H1 (cell line): Measurements from ENCODE around the gene ARID1B. TPM values are rescaled to one million over a fixed set of nuclear protein-coding genes. Genes with fewer than 3 reads are reported as not detected.

ENCODE experiments used
- CTCF ChIA-PET: fragments of 300-600 bp; sonication (Branson Sonifier 250); formaldehyde crosslinking; loops from one replicate; lab custom pipeline; 2021; ENCODE audit not compliant: partially characterized antibody; lab: Charles Lee
- POLR2A ChIA-PET: fragments of 300-600 bp; sonication (Branson Sonifier 250); formaldehyde crosslinking; loops from one replicate; lab custom pipeline; 2021; ENCODE audit warnings: inconsistent platforms; ENCODE audit not compliant: partially characterized antibody; lab: Charles Lee
- DNase-seq, 2 experiments: peaks; one replicate each; pipeline versions ENCODE4 v3.0.0 to v3.0.0-alpha.2; 2010 to 2022; ENCODE audit warnings: low spot score in 2 of 2, low read depth in 1 of 2, mixed read lengths in 1 of 2
- FAIRE-seq: peaks from 2 replicates; lab custom pipeline; 2011; peaks lifted over from hg19 to GRCh38; lab: Jason Lieb, UNC
- H2AFZ ChIP-seq: 2 replicates; pipeline ENCODE4 v1.8.1; 2012; ENCODE audit warnings: low read length, inconsistent platforms
- H2AK5ac ChIP-seq: 2 replicates; pipeline ENCODE4 v1.6.1; 2013; ENCODE audit warnings: low read depth, low read length
- H2BK120ac ChIP-seq: replicated peaks from 2 replicates; pipeline ENCODE3; 2013; ENCODE audit warnings: low read depth, low read length, inconsistent platforms
- H2BK12ac ChIP-seq: 2 replicates; pipeline ENCODE4 v1.6.1; 2013; ENCODE audit warnings: low read depth, low read length
- H2BK15ac ChIP-seq: 2 replicates; pipeline ENCODE4 v1.6.1; 2013; ENCODE audit warnings: low read length
- H2BK20ac ChIP-seq: 2 replicates; pipeline ENCODE4 v1.6.1; 2013; ENCODE audit warnings: low read length
- H2BK5ac ChIP-seq: 2 replicates; pipeline ENCODE4 v1.6.1; 2013; ENCODE audit warnings: low read depth, low read length
- H3K14ac ChIP-seq: 2 replicates; pipeline ENCODE4 v1.6.1; 2013; ENCODE audit warnings: inconsistent platforms; ENCODE audit not compliant: insufficient read length
- H3K18ac ChIP-seq: 2 replicates; pipeline ENCODE4 v1.6.1; 2013; ENCODE audit warnings: low read length; ENCODE audit errors: extremely low read depth
- H3K23ac ChIP-seq: 2 replicates; pipeline ENCODE4 v1.6.1; 2013; ENCODE audit warnings: inconsistent platforms; ENCODE audit not compliant: insufficient read length
- H3K23me2 ChIP-seq: 2 replicates; pipeline ENCODE4 v1.6.1; 2013; ENCODE audit warnings: low read depth, low read length
- H3K27ac ChIP-seq: 2 replicates; pipeline ENCODE4 v1.6.1; 2011; ENCODE audit warnings: low read depth, low read length, inconsistent platforms
- H3K27me3 ChIP-seq, 4 experiments: replicated peaks in 1 of 4; 1 replicate in 1 of 4; 2 replicates in 3 of 4; pipeline versions ENCODE4 v1.6.1 to v1.8.1; 2011 to 2013; ENCODE audit warnings: low read length in 3 of 4, mild to moderate bottlenecking in 3 of 4, inconsistent platforms in 2 of 4, mixed read lengths in 2 of 4, moderate library complexity in 1 of 4; ENCODE audit not compliant: control insufficient read depth in 3 of 4, insufficient read depth in 3 of 4; ENCODE audit errors: extremely low read depth in 1 of 4
- H3K36me3 ChIP-seq, 4 experiments: 2 replicates each; pipeline versions ENCODE4 v1.6.1 to v1.8.1; 2011 to 2013; ENCODE audit warnings: mild to moderate bottlenecking in 4 of 4, low read length in 3 of 4, moderate library complexity in 2 of 4, control low read depth in 1 of 4, inconsistent platforms in 1 of 4; ENCODE audit not compliant: insufficient read depth in 4 of 4, control insufficient read depth in 2 of 4
- H3K4ac ChIP-seq: replicated peaks from 2 replicates; pipeline ENCODE3; 2013; ENCODE audit warnings: low read length, low read depth, mixed read lengths, inconsistent platforms; ENCODE audit not compliant: insufficient read length
- H3K4me1 ChIP-seq, 4 experiments: replicated peaks in 1 of 4; 1 replicate in 1 of 4; 2 replicates in 3 of 4; pipeline versions ENCODE4 v1.6.1 to v1.8.1; 2011 to 2013; ENCODE audit warnings: low read length in 3 of 4, inconsistent platforms in 2 of 4, mixed read lengths in 1 of 4; ENCODE audit not compliant: insufficient read depth in 4 of 4, control insufficient read depth in 3 of 4
- H3K4me2 ChIP-seq, 2 experiments: 2 replicates each; pipeline versions ENCODE4 v1.6.1 to v1.8.1; 2011 to 2013; ENCODE audit warnings: low read depth in 2 of 2, low read length in 2 of 2, control low read depth in 1 of 2, inconsistent platforms in 1 of 2, mild to moderate bottlenecking in 1 of 2; ENCODE audit not compliant: insufficient read depth in 1 of 2
- H3K4me3 ChIP-seq, 4 experiments: fragments of 200-600, 300-600 bp in 1 of 4; sonication (generic), shearing (Covaris generic), sonication (Bioruptor Twin) in 1 of 4; 2 replicates each; pipeline versions ENCODE4 v1.5.1 to v1.8.1; 2011 to 2016; ENCODE audit warnings: low read length in 4 of 4, low read depth in 3 of 4, control low read depth in 2 of 4, inconsistent platforms in 2 of 4, mild to moderate bottlenecking in 2 of 4, mixed read lengths in 1 of 4, moderate library complexity in 1 of 4; ENCODE audit not compliant: insufficient read depth in 2 of 4; ENCODE audit errors: extremely low read depth in 1 of 4
- H3K56ac ChIP-seq: replicated peaks from 2 replicates; pipeline ENCODE3; 2013; ENCODE audit warnings: low read depth, mild to moderate bottlenecking, mixed read lengths, low read length, inconsistent platforms; ENCODE audit not compliant: insufficient read length
- H3K79me1 ChIP-seq: 2 replicates; pipeline ENCODE4 v1.6.1; 2013; ENCODE audit warnings: low read depth, low read length, control low read depth
- H3K79me2 ChIP-seq, 2 experiments: 2 replicates each; pipeline versions ENCODE4 v1.6.1 to v1.8.1; 2012 to 2013; ENCODE audit warnings: low read length in 2 of 2, mild to moderate bottlenecking in 2 of 2, inconsistent platforms in 1 of 2; ENCODE audit not compliant: insufficient read depth in 2 of 2, control insufficient read depth in 1 of 2
- H3K9ac ChIP-seq, 4 experiments: replicated peaks in 1 of 4; 1 replicate in 1 of 4; 2 replicates in 3 of 4; pipeline versions ENCODE4 v1.6.1 to v1.8.1; 2011 to 2013; ENCODE audit warnings: low read depth in 3 of 4, low read length in 3 of 4, control low read depth in 2 of 4, mild to moderate bottlenecking in 2 of 4, moderate library complexity in 2 of 4, inconsistent platforms in 1 of 4; ENCODE audit errors: extremely low read depth in 1 of 4
- H3K9me3 ChIP-seq, 2 experiments: 2 replicates each; pipeline versions ENCODE4 v1.6.1 to v1.8.1; 2012 to 2013; ENCODE audit warnings: mild to moderate bottlenecking in 2 of 2, moderate library complexity in 2 of 2, control low read depth in 1 of 2, inconsistent platforms in 1 of 2, low read depth in 1 of 2, low read length in 1 of 2, mixed read lengths in 1 of 2; ENCODE audit not compliant: insufficient read depth in 2 of 2
- H4K20me1 ChIP-seq, 2 experiments: replicated peaks in 1 of 2; 2 replicates each; pipeline versions ENCODE3 to v1.8.1; 2011 to 2013; ENCODE audit warnings: inconsistent platforms in 2 of 2, low read length in 2 of 2, mild to moderate bottlenecking in 1 of 2; ENCODE audit not compliant: insufficient read depth in 2 of 2, control insufficient read depth in 1 of 2
- H4K5ac ChIP-seq: 2 replicates; pipeline ENCODE4 v1.6.1; 2013; ENCODE audit warnings: low read length, low read depth, mixed read lengths, inconsistent platforms; ENCODE audit not compliant: insufficient read length
- H4K8ac ChIP-seq: 2 replicates; pipeline ENCODE4 v1.8.0; 2013; ENCODE audit warnings: mild to moderate bottlenecking, moderate library complexity, low read length, inconsistent platforms; ENCODE audit not compliant: insufficient read depth; ENCODE audit errors: extremely low read depth
- H4K91ac ChIP-seq: replicated peaks from 2 replicates; pipeline ENCODE3; 2013; ENCODE audit warnings: low read length, mixed read lengths, inconsistent platforms; ENCODE audit not compliant: insufficient read length
- ATF2 ChIP-seq: IDR thresholded peaks from 2 replicates; pipeline ENCODE4 v1.6.1; 2012; ENCODE audit warnings: low read length, inconsistent platforms
- BACH1 ChIP-seq: IDR thresholded peaks from 2 replicates; pipeline ENCODE4 v1.6.1; 2012; ENCODE audit warnings: low read length, improper control_type of control experiment
- CBX5 ChIP-seq: fragments of 300-800, 300-1000 bp; sonication (generic); IDR thresholded peaks from 2 replicates; pipeline ENCODE4 v1.7.1; 2016; ENCODE audit warnings: antibody characterized with exemption, low read length, low read depth
- CEBPB ChIP-seq: IDR thresholded peaks from 2 replicates; pipeline ENCODE4 v1.6.1; 2012; ENCODE audit warnings: low read depth, low read length
- HDAC2 ChIP-seq, 2 experiments: fragments of 300-600 bp in 1 of 2; sonication (generic) in 1 of 2; IDR thresholded peaks; 2 replicates each; pipeline ENCODE4 v1.6.1; 2011 to 2012; ENCODE audit warnings: low read depth in 2 of 2, low read length in 2 of 2, mild to moderate bottlenecking in 2 of 2, moderate library complexity in 2 of 2, borderline replicate concordance in 1 of 2, inconsistent platforms in 1 of 2
- JUN ChIP-seq: IDR thresholded peaks from 2 replicates; pipeline ENCODE4 v1.6.1; 2011; ENCODE audit warnings: low read depth, mild to moderate bottlenecking, improper control_type of control experiment, low read length
- KDM1A ChIP-seq: fragments of 200-600, 300-600 bp; sonication (generic); IDR thresholded peaks from 2 replicates; pipeline ENCODE4 v1.7.1; 2016; ENCODE audit warnings: mild to moderate bottlenecking, low read length, borderline replicate concordance
- RBBP5 ChIP-seq: IDR thresholded peaks from 2 replicates; pipeline ENCODE4 v1.7.1; 2012; ENCODE audit warnings: low read depth, mild to moderate bottlenecking, inconsistent platforms, low read length, moderate library complexity, borderline replicate concordance
- RFX5 ChIP-seq: IDR thresholded peaks from 2 replicates; pipeline ENCODE4 v1.6.1; 2011; ENCODE audit warnings: low read depth, low read length, improper control_type of control experiment, borderline replicate concordance
- WGBS, 2 experiments: shearing (Covaris generic) in 1 of 2; methylation state at CpG; one replicate each; pipeline versions ENCODE4 v1.1.6 to v1.1.7; 2013 to 2015; ENCODE audit warnings: low lambda C conversion rate in 2 of 2, mixed read lengths in 2 of 2, inconsistent platforms in 1 of 2, low coverage in 1 of 2, missing lambda C conversion rate in 1 of 2; ENCODE audit not compliant: insufficient replicate concordance in 2 of 2, insufficient coverage in 1 of 2, insufficient read length in 1 of 2; ENCODE audit errors: extremely low coverage in 1 of 2, missing lambda C conversion rate in 1 of 2; 5-methylcytosine and 5-hydroxymethylcytosine counted together
- polyA plus RNA-seq, 7 experiments: library from polyadenylated mRNA; depleted of rRNA in 3 of 7; stranded (reverse) in 5 of 7; unstranded in 2 of 7; fragments of >200 nt in 5 of 7; fragments of 200-250 nt in 2 of 7; gene quantifications; 1 replicate in 5 of 7; 2 replicates in 1 of 7; 4 replicates in 1 of 7; pipeline versions ENCODE4 v1.2.1 to v1.2.3, GENCODE V29; 2011 to 2013; ENCODE audit warnings: missing spikeins in 2 of 7, mixed read lengths in 2 of 7
- total RNA-seq: library from RNA; stranded (reverse); fragmentation: NEBNext Ultra II Directional; extraction: Animal tissue kit (Norgen Biotek cat#: 25700); gene quantifications from 2 replicates; pipeline ENCODE4 v1.2.1, GENCODE V29; 2021

The ARID1B gene
- total and polyA plus RNA-seq, 2 of the 8 experiments (the other 6 are each of a cell fraction or from before 2014, with no cell fraction given), result 24.3 to 70.3 TPM

- Histone ChIP-seq H3K36me3 (no peaks in the 10 kb centered on the region), H3K4ac (no peak overlapping the region), H2BK15ac (no peak overlapping the region), H3K79me2 (no peaks in the 10 kb centered on the region), H2BK20ac (no peak overlapping the region), H4K8ac (no peak overlapping the region), H3K14ac (no peak overlapping the region), H3K56ac (no peak overlapping the region), H4K20me1 (peaks cover 0 to 1% of the 10 kb centered on the region in 2 experiments), H3K27ac (no peak overlapping the region), H2AFZ (no peak overlapping the region), H2AK5ac (no peak overlapping the region), H4K91ac (no peak overlapping the region), H3K18ac (no peak overlapping the region), H2BK5ac (no peak overlapping the region), H3K27me3 (no peaks in the 10 kb centered on the region), H3K9me3 (no peaks in the 10 kb centered on the region), H3K4me1 (peaks cover 0 to 4% (median 1%) of the 10 kb centered on the region in 4 experiments; a peak in 2 of 7 replicates), H3K4me3 (no peak overlapping the region), H3K9ac (no peak overlapping the region), H3K4me2 (no peak overlapping the region; a peak in 1 of 4 replicates), H4K5ac (no peak overlapping the region), H2BK12ac (no peak overlapping the region), H3K23me2 (no peaks in the 10 kb centered on the region), H3K23ac (no peak overlapping the region), H3K79me1 (no peaks in the 10 kb centered on the region), H2BK120ac (no peak overlapping the region)
- 93% methylated on average over 10 of the region's 11 CpGs; no CpG with 5 or more reads in 1 of the 2 experiments for WGBS, 2 experiments
- CTCF ChIA-PET, result interaction anchor here (0.7 to 1.4 kb wide), 3 partner anchors 11 to 158 kb away, joined by 3 read pairs; no protein-coding TSS in a partner anchor
- POLR2A ChIA-PET, result interaction anchor here (2.1 kb wide), 1 partner anchor 32 kb away, joined by 4 read pairs; no protein-coding TSS in a partner anchor
- FAIRE-seq, result no peak
- peak in 1 of 2 experiments; percentile 30 for DNase-seq
- TF ChIP-seq RFX5, result no peak
- no peak for TF ChIP-seq ATF2
- no peak for TF ChIP-seq KDM1A
- TF ChIP-seq RBBP5, result no peak
- TF ChIP-seq JUN, result no peak
- no peak for TF ChIP-seq CBX5
- TF ChIP-seq HDAC2 (IDR thresholded peaks at IDR 0.05; ENCODE audit: borderline replicate concordance in 1 of 2, low read depth in 2 of 2, low read length in 2 of 2), result no peak
- no peak for TF ChIP-seq CEBPB
- TF ChIP-seq BACH1, result no peak
Measured at GRCh38 chr6:157126183-157127098, 349.3 kb downstream of the ARID1B start.
